Measurements from ENCODE around the gene CD247. TPM values are rescaled to one million over a fixed set of nuclear protein-coding genes. Genes with fewer than 3 reads are reported as not detected.

The CD247 gene
- total and polyA plus RNA-seq, 10 of the 15 experiments (the other 5 are each of a cell fraction or from before 2014, with no cell fraction given), result 0.10 to 0.77 (median 0.30) TPM

DNA sequence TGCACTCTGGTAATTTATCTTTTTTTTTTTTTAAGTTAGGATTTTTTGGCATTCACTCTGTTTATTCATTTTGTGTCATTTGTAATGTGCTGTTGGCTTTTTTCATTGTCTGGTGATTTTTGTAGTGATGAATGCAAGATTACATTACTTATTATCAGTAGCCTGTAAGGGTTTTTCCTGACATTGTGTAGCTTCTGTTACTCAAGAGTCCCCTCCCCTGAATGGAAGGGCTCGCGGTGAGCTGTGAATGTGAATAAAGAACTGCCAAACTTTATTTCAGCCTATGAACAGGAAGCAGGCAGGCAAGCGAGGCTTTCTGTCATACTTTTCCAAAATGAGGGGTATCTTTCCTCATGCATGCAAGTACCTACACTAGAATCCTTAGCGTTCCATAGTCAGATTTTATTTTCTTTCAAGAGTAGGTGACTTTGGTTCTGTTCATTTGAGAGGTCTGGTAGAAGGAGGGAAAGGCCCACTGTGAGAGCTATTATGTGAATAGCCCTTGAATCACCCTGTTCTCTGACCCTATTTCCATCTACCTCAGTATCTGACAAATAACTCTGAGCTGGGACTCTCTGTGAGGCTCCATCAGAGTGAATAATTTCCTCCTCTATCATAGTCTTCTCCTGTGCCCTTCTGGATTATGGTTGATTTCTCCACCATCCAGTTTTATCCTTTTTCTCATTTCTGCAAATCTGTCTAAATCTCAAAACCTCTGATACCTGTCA lies 114.0 kb downstream of the CD247 start:
- 75% methylated on average over 4 of the region's 4 CpGs for WGBS (ENCODE audit: insufficient coverage, insufficient replicate concordance, low lambda C conversion rate, missing lambda C conversion rate)

More for the DNA sequence above, 114.0 kb downstream of the CD247 start:
- no peak overlapping the region for H3K4me3 ChIP-seq
- intact Hi-C loops (cut with micrococcal nuclease; ENCODE audit: unreplicated experiment) (no loop called here), in situ Hi-C loops (cut with MboI) (no loop called here)
- POLR2A ChIA-PET, result no interaction called here
- peaks cover 5 to 22% of the 10 kb centered on the region in 2 experiments; a peak in 3 of 4 replicates for H3K36me3 ChIP-seq (ENCODE audit: control insufficient read depth in 2 of 2, insufficient read depth in 2 of 2, low read length in 1 of 2)
- H3K4me1 ChIP-seq (ENCODE audit: control insufficient read depth, insufficient read depth, low read length), result no peaks in the 10 kb centered on the region
- H3K9me3 ChIP-seq (replicated peaks; ENCODE audit: control insufficient read depth, insufficient read depth, low read length), result no peaks in the 10 kb centered on the region
- TF ChIP-seq, protein P1, sequence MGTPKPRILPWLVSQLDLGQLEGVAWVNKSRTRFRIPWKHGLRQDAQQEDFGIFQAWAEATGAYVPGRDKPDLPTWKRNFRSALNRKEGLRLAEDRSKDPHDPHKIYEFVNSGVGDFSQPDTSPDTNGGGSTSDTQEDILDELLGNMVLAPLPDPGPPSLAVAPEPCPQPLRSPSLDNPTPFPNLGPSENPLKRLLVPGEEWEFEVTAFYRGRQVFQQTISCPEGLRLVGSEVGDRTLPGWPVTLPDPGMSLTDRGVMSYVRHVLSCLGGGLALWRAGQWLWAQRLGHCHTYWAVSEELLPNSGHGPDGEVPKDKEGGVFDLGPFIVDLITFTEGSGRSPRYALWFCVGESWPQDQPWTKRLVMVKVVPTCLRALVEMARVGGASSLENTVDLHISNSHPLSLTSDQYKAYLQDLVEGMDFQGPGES (IDR thresholded peaks at IDR 0.05), result no peak
- no peak for TF ChIP-seq MTA3 (IDR thresholded peaks at IDR 0.05; ENCODE audit: borderline replicate concordance, low read length)
- TF ChIP-seq, protein P2, sequence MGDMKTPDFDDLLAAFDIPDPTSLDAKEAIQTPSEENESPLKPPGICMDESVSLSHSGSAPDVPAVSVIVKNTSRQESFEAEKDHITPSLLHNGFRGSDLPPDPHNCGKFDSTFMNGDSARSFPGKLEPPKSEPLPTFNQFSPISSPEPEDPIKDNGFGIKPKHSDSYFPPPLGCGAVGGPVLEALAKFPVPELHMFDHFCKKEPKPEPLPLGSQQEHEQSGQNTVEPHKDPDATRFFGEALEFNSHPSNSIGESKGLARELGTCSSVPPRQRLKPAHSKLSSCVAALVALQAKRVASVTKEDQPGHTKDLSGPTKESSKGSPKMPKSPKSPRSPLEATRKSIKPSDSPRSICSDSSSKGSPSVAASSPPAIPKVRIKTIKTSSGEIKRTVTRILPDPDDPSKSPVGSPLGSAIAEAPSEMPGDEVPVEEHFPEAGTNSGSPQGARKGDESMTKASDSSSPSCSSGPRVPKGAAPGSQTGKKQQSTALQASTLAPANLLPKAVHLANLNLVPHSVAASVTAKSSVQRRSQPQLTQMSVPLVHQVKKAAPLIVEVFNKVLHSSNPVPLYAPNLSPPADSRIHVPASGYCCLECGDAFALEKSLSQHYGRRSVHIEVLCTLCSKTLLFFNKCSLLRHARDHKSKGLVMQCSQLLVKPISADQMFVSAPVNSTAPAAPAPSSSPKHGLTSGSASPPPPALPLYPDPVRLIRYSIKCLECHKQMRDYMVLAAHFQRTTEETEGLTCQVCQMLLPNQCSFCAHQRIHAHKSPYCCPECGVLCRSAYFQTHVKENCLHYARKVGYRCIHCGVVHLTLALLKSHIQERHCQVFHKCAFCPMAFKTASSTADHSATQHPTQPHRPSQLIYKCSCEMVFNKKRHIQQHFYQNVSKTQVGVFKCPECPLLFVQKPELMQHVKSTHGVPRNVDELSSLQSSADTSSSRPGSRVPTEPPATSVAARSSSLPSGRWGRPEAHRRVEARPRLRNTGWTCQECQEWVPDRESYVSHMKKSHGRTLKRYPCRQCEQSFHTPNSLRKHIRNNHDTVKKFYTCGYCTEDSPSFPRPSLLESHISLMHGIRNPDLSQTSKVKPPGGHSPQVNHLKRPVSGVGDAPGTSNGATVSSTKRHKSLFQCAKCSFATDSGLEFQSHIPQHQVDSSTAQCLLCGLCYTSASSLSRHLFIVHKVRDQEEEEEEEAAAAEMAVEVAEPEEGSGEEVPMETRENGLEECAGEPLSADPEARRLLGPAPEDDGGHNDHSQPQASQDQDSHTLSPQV (IDR thresholded peaks at IDR 0.05), result no peak
- TF ChIP-seq NR2C1 (IDR thresholded peaks at IDR 0.05), result no peak
- TF ChIP-seq SMAD1 (IDR thresholded peaks at IDR 0.05; ENCODE audit: low read depth, partially characterized antibody), result no peak
- no peak for TF ChIP-seq ATF7 (IDR thresholded peaks at IDR 0.05; ENCODE audit: low read depth)
- TF ChIP-seq, protein P3, sequence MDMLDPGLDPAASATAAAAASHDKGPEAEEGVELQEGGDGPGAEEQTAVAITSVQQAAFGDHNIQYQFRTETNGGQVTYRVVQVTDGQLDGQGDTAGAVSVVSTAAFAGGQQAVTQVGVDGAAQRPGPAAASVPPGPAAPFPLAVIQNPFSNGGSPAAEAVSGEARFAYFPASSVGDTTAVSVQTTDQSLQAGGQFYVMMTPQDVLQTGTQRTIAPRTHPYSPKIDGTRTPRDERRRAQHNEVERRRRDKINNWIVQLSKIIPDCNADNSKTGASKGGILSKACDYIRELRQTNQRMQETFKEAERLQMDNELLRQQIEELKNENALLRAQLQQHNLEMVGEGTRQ (IDR thresholded peaks at IDR 0.05; ENCODE audit: borderline replicate concordance, low read depth, low read length), result no peak
- TF ChIP-seq SUPT20H (IDR thresholded peaks at IDR 0.05; ENCODE audit: borderline replicate concordance, control insufficient read depth, low read depth, low read length), result no peak
- no peak for TF ChIP-seq CBX5 (IDR thresholded peaks at IDR 0.05; ENCODE audit: low read depth)
- TF ChIP-seq GATAD2B (conservative IDR thresholded peaks at IDR 0.05; ENCODE audit: low read depth), result no peak
- TF ChIP-seq WRNIP1 (IDR thresholded peaks at IDR 0.05; ENCODE audit: borderline replicate concordance, low read depth, low read length), result no peak
- no peak for TF ChIP-seq TAF1 (IDR thresholded peaks at IDR 0.05; ENCODE audit: borderline replicate concordance, low read depth, low read length)
- TF ChIP-seq STAT3 (IDR thresholded peaks at IDR 0.05; ENCODE audit: low read depth, low read length), result no peak
- H4K20me1 ChIP-seq (ENCODE audit: control insufficient read depth, insufficient read depth), result no peaks in the 10 kb centered on the region
- no peak overlapping the region for H3K27ac ChIP-seq (ENCODE audit: control insufficient read depth, insufficient read depth)
- DNase-seq (ENCODE audit: low read depth, low spot score) (no peak), FAIRE-seq (no peak), ATAC-seq (no peak)
- H3K9ac ChIP-seq (ENCODE audit: control insufficient read depth, insufficient read depth, low read length), result no peak overlapping the region
- no peak overlapping the region for H3K4me2 ChIP-seq (ENCODE audit: control insufficient read depth, insufficient read depth)
- no peaks in the 10 kb centered on the region for H3K27me3 ChIP-seq (replicated peaks in 1 of 2; ENCODE audit: control insufficient read depth in 2 of 2, insufficient read depth in 2 of 2, low read length in 1 of 2)
- CTCF ChIA-PET, result interaction anchor here (0.7 to 2.2 kb wide), 6 partner anchors 9 to 390 kb away, joined by 3 to 5 read pairs (median 4); no protein-coding TSS in a partner anchor
- H3K79me2 ChIP-seq (ENCODE audit: control insufficient read depth, insufficient read depth, low read length), result no peaks in the 10 kb centered on the region
- SMC1A ChIA-PET (ENCODE audit: uncharacterized antibody, unreplicated experiment), result interaction anchor here (0.9 to 4.4 kb wide), 3 partner anchors 35 to 129 kb away, joined by 3 to 29 read pairs (median 4); no protein-coding TSS in a partner anchor
- no TSS peak for BruUV-seq (replicated peaks)
- RAD21 ChIA-PET (ENCODE audit: unreplicated experiment), result no interaction called here
- H2AFZ ChIP-seq (ENCODE audit: control insufficient read depth, low read depth, low read length), result no peak overlapping the region
